ENCODE measurements around the gene ENO4.

- no peak for TF ChIP-seq FOXK2 (IDR thresholded peaks at IDR 0.05)
- TF ChIP-seq FOXA1 (IDR thresholded peaks at IDR 0.05) = no peak
- no peak for TF ChIP-seq FOXM1 (IDR thresholded peaks at IDR 0.05; ENCODE audit: borderline replicate concordance)
- no peak for TF ChIP-seq TARDBP (IDR thresholded peaks at IDR 0.05)
- TF ChIP-seq BHLHE40 (IDR thresholded peaks at IDR 0.05; ENCODE audit: borderline replicate concordance) = no peak
- no peak for TF ChIP-seq LEF1 (IDR thresholded peaks at IDR 0.05; ENCODE audit: borderline replicate concordance)
- TF ChIP-seq SUZ12 (IDR thresholded peaks at IDR 0.05) = no peak
- no peak for TF ChIP-seq ZNF384 (IDR thresholded peaks at IDR 0.05)
- TF ChIP-seq HDGF (IDR thresholded peaks at IDR 0.05; ENCODE audit: borderline replicate concordance) = no peak
- no peak for TF ChIP-seq NFRKB (IDR thresholded peaks at IDR 0.05)
- no peak for TF ChIP-seq SP1 (IDR thresholded peaks at IDR 0.05)
- TF ChIP-seq L3MBTL2 (conservative IDR thresholded peaks at IDR 0.05) = no peak
- TF ChIP-seq PKNOX1 (IDR thresholded peaks at IDR 0.05) = no peak
These were observed 61.6 kb downstream of the ENO4 start for GRCh38 chr10:116910910-116911309.
